DOHH2 (cell line): ENCODE measurements around the gene NDUFV2.

ENCODE experiments used
- H3F3A ChIP-seq: fragments of 200-600 bp; sonication (generic), shearing (Covaris generic); 2 replicates; pipeline ENCODE4 v1.6.0; 2016; ENCODE audit warnings: antibody characterized with exemption, mild to moderate bottlenecking; ENCODE audit not compliant: control insufficient read depth, insufficient read depth
- H3K27ac ChIP-seq: fragments of 200-600 bp; sonication (generic); 2 replicates; pipeline ENCODE4 v1.5.1; 2014; ENCODE audit warnings: low read depth, mild to moderate bottlenecking, low read length, moderate library complexity
- H3K27me3 ChIP-seq: fragments of 200-600 bp; sonication (generic); 2 replicates; pipeline ENCODE4 v1.6.1; 2014; ENCODE audit warnings: mild to moderate bottlenecking, low read length, mixed read lengths; ENCODE audit not compliant: control insufficient read depth
- H3K36me3 ChIP-seq: fragments of 200-600 bp; sonication (generic); 2 replicates; pipeline ENCODE4 v1.6.1; 2014; ENCODE audit warnings: mild to moderate bottlenecking, low read length, moderate library complexity, mixed read lengths; ENCODE audit not compliant: control insufficient read depth
- H3K4me1 ChIP-seq: fragments of 200-600 bp; sonication (generic); 2 replicates; pipeline ENCODE4 v1.6.1; 2014; ENCODE audit warnings: mild to moderate bottlenecking, low read length, mixed read lengths; ENCODE audit not compliant: control insufficient read depth
- H3K4me2 ChIP-seq: fragments of 200-600 bp; sonication (generic); 2 replicates; pipeline ENCODE4 v1.6.0; 2014; ENCODE audit warnings: mild to moderate bottlenecking, low read length, moderate library complexity
- H3K4me3 ChIP-seq: fragments of 200-600 bp; sonication (generic); 2 replicates; pipeline ENCODE4 v1.5.1; 2014; ENCODE audit warnings: mild to moderate bottlenecking, low read length, mixed read lengths
- H3K79me2 ChIP-seq: fragments of 200-600 bp; sonication (generic); 2 replicates; pipeline ENCODE4 v1.6.1; 2014; ENCODE audit warnings: mild to moderate bottlenecking, low read length, mixed read lengths; ENCODE audit not compliant: control insufficient read depth
- H3K9me2 ChIP-seq: fragments of 200-600 bp; sonication (generic); replicated peaks from 2 replicates; pipeline ENCODE4 v1.6.1; 2014; ENCODE audit warnings: mild to moderate bottlenecking, low read length, mixed read lengths; ENCODE audit not compliant: control insufficient read depth
- H3K9me3 ChIP-seq: fragments of 200-600 bp; sonication (generic); 2 replicates; pipeline ENCODE4 v1.6.1; 2014; ENCODE audit warnings: antibody characterized with exemption, low read length, mixed read lengths; ENCODE audit not compliant: control insufficient read depth, insufficient read depth
- H4K20me1 ChIP-seq: fragments of 200-600 bp; sonication (generic); 2 replicates; pipeline ENCODE4 v1.6.0; 2014; ENCODE audit warnings: low read depth, mild to moderate bottlenecking, antibody characterized with exemption, low read length, moderate library complexity; ENCODE audit not compliant: control insufficient read depth, insufficient read depth
- EZH2phosphoT487 ChIP-seq: fragments of 200-600 bp; sonication (generic); IDR thresholded peaks from 2 replicates; pipeline ENCODE4 v1.6.1; 2017; ENCODE audit warnings: borderline replicate concordance, mild to moderate bottlenecking, antibody characterized with exemption, low read length, moderate library complexity, mixed read lengths
- TF ChIP-seq, protein P1 (sequence below): fragments of 200-600 bp; sonication (generic); IDR thresholded peaks from one replicate; pipeline ENCODE4 v1.5.1; 2014; ENCODE audit warnings: antibody characterized with exemption, mild to moderate bottlenecking, low read depth, low read length; ENCODE audit not compliant: poor library complexity, severe bottlenecking

NDUFV2 gene

DNA sequence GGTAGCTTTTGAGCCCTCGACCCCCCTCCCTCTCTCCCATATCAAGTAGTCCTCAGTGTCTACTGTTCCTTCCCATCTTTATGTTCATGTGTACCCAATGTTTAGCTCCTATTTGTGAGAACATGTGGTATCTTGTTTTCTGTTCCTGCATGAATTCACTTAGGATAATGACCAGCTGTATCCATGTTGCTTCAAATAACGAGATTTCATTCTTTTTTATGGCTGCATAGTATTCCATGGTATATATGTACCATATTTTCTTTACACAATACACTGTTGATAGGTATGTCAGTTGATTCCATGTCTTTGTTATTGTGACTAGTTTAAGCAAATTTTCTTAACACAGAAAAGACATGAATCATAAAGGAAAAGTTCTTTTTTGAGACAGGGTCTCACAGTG lies 16.5 kb upstream of the NDUFV2 start:
- H3K9me3 ChIP-seq, result no peaks in the 10 kb centered on the region
- H3F3A ChIP-seq, result no peaks in the 10 kb centered on the region
- no peak overlapping the region for H3K4me2 ChIP-seq
- H3K36me3 ChIP-seq, result no peaks in the 10 kb centered on the region
- H3K9me2 ChIP-seq, result no peaks in the 10 kb centered on the region
- H4K20me1 ChIP-seq, result no peaks in the 10 kb centered on the region
- H3K27me3 ChIP-seq, result peaks cover 3% of the 10 kb centered on the region; the same call in 1 of the 2 replicates
- TF ChIP-seq EZH2phosphoT487, result no peak
- TF ChIP-seq, protein P1, sequence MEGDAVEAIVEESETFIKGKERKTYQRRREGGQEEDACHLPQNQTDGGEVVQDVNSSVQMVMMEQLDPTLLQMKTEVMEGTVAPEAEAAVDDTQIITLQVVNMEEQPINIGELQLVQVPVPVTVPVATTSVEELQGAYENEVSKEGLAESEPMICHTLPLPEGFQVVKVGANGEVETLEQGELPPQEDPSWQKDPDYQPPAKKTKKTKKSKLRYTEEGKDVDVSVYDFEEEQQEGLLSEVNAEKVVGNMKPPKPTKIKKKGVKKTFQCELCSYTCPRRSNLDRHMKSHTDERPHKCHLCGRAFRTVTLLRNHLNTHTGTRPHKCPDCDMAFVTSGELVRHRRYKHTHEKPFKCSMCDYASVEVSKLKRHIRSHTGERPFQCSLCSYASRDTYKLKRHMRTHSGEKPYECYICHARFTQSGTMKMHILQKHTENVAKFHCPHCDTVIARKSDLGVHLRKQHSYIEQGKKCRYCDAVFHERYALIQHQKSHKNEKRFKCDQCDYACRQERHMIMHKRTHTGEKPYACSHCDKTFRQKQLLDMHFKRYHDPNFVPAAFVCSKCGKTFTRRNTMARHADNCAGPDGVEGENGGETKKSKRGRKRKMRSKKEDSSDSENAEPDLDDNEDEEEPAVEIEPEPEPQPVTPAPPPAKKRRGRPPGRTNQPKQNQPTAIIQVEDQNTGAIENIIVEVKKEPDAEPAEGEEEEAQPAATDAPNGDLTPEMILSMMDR, result no peak
- H3K27ac ChIP-seq, result no peak overlapping the region
- H3K4me3 ChIP-seq, result no peak overlapping the region
- H3K4me1 ChIP-seq, result peaks cover 8% of the 10 kb centered on the region
- no peaks in the 10 kb centered on the region for H3K79me2 ChIP-seq

DNA sequence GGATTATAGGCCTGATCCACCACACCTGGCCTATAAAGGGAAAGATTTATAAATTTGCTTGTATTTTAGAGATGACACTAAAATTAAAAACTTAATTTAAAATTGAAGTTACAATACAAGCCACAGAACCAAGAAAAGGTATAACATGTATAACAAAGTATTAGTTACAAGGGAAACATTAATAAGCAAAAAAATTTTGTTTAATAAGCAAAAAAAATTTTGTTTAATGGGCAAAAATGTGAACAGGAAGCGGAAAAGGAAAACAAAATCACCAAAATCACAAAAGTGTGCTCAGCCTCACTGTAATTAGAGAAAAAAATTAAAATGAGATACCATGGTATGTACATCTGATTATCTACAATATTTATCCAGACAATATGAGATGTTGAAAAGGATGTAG lies 15.9 kb upstream of the NDUFV2 start:
- H4K20me1 ChIP-seq, result no peaks in the 10 kb centered on the region
- no peaks in the 10 kb centered on the region for H3K36me3 ChIP-seq
- H3K9me2 ChIP-seq, result no peaks in the 10 kb centered on the region
- no peaks in the 10 kb centered on the region for H3K79me2 ChIP-seq
- no peak overlapping the region for H3K4me2 ChIP-seq
- no peak overlapping the region for H3K27ac ChIP-seq
- no peaks in the 10 kb centered on the region for H3F3A ChIP-seq
- no peak overlapping the region for H3K4me3 ChIP-seq
- H3K27me3 ChIP-seq, result peaks cover 3% of the 10 kb centered on the region; the same call in 1 of the 2 replicates
- H3K4me1 ChIP-seq, result peaks cover 8% of the 10 kb centered on the region
- no peaks in the 10 kb centered on the region for H3K9me3 ChIP-seq
- TF ChIP-seq, protein P1, result no peak
- no peak for TF ChIP-seq EZH2phosphoT487

DNA sequence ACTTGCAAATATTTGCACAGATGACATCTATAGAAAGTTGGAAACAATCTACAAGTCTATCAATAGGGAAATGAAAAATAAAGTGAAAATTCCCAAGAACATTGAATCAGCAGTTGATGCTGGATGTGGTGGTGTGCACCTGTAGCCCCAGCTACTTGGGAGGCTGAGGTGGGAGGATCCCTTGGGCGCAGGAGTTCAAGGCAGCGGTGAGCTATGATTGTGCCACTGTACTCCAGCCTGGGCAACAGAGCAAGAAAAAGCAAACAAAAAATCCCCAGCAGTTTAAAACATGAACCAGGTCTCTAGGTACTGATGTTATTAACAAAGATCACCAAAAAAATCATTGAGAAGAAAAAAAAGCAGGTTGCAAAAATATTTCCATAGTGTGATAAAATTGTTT lies 15.4 kb upstream of the NDUFV2 start:
- Histone ChIP-seq H3K27me3 (peaks cover 3% of the 10 kb centered on the region; the same call in 1 of the 2 replicates), H3K9me2 (no peaks in the 10 kb centered on the region), H4K20me1 (no peaks in the 10 kb centered on the region), H3K36me3 (no peaks in the 10 kb centered on the region), H3K27ac (no peak overlapping the region), H3K9me3 (no peaks in the 10 kb centered on the region), H3K4me3 (no peak overlapping the region), H3K4me1 (peaks cover 8% of the 10 kb centered on the region), H3K79me2 (no peaks in the 10 kb centered on the region), H3K4me2 (no peak overlapping the region), H3F3A (no peaks in the 10 kb centered on the region)
- TF ChIP-seq, protein P1, result no peak
- TF ChIP-seq EZH2phosphoT487, result no peak
